Omental fat pad (tissue), 4 donors: ENCODE results near the gene LDLRAD3. TPM values are rescaled to one million over a fixed set of nuclear protein-coding genes. Genes with fewer than 3 reads are reported as not detected.

ENCODE experiments used
- ATAC-seq: fragments of 150-250 bp; one replicate; pipeline ENCODE4 v1.9.1; 2016; ENCODE audit warnings: mild to moderate bottlenecking, moderate library complexity; ENCODE audit not compliant: low FRiP score
- DNase-seq: peaks from one replicate; pipeline ENCODE4 v3.0.0-alpha.2; 2019; ENCODE audit warnings: low spot score
- CTCF ChIP-seq, 3 donors: fragments of 450-650 bp; IDR thresholded peaks; one replicate each; pipeline ENCODE4 v1.5.1; 2016 to 2017; ENCODE audit warnings: antibody characterized with exemption in 3 of 3, mild to moderate bottlenecking in 3 of 3, moderate library complexity in 2 of 3
- small RNA-seq: library from RNA; depleted of rRNA; stranded (forward); fragments of <200 nt; gene quantifications from one replicate; pipeline ENCODE3, GENCODE V24; 2016
- total RNA-seq, 4 donors: library from RNA; depleted of rRNA; stranded (reverse); fragments of >200 nt; gene quantifications; one replicate each; pipeline ENCODE4 v1.1.0, GENCODE V29; 2016

LDLRAD3 gene
- total RNA-seq, 4 donors from 2014 or later = 15.6 to 70.2 (median 25.7) TPM

- ATAC-seq (no peak), DNase-seq (no peak)
Observed at GRCh38 chr11:36273110-36273509, 329.2 kb downstream of the LDLRAD3 start.

GRCh38 chr11:36274414-36274813, 330.6 kb downstream of the LDLRAD3 start:
- TF ChIP-seq CTCF (IDR thresholded peaks at IDR 0.05) = no peak

More at GRCh38 chr11:36273110-36273509, 329.2 kb downstream of the LDLRAD3 start:
- TF ChIP-seq CTCF (IDR thresholded peaks at IDR 0.05) = no peak

GRCh38 chr11:36278531-36279282, 334.8 kb downstream of the LDLRAD3 start:
- ATAC-seq (no peak), DNase-seq (no peak)
- TF ChIP-seq CTCF (IDR thresholded peaks at IDR 0.05) = no peak

More at GRCh38 chr11:36274414-36274813, 330.6 kb downstream of the LDLRAD3 start:
- ATAC-seq = no peak
- DNase-seq = no peak

GRCh38 chr11:36280531-36280930, 336.7 kb downstream of the LDLRAD3 start:
- DNase-seq = no peak
- TF ChIP-seq CTCF (IDR thresholded peaks at IDR 0.05) = no peak
- ATAC-seq = no peak

Small RNA genes lying within 50 kb of the gene (small RNA-seq; reads per million reads assigned to genes)
- not detected for gene MIR3973
